ENCODE results near the gene SLC39A2. TPM values are rescaled to one million over a fixed set of nuclear protein-coding genes. Genes with fewer than 3 reads are reported as not detected.
"Not testable (repeated sequence)": the region's sequence is repeated elsewhere in the genome, so short reads cannot be mapped to it uniquely, and the experiment has no call there.

SLC39A2 gene
- total RNA-seq, 2 donors from 2014 or later = not detected

DNA sequence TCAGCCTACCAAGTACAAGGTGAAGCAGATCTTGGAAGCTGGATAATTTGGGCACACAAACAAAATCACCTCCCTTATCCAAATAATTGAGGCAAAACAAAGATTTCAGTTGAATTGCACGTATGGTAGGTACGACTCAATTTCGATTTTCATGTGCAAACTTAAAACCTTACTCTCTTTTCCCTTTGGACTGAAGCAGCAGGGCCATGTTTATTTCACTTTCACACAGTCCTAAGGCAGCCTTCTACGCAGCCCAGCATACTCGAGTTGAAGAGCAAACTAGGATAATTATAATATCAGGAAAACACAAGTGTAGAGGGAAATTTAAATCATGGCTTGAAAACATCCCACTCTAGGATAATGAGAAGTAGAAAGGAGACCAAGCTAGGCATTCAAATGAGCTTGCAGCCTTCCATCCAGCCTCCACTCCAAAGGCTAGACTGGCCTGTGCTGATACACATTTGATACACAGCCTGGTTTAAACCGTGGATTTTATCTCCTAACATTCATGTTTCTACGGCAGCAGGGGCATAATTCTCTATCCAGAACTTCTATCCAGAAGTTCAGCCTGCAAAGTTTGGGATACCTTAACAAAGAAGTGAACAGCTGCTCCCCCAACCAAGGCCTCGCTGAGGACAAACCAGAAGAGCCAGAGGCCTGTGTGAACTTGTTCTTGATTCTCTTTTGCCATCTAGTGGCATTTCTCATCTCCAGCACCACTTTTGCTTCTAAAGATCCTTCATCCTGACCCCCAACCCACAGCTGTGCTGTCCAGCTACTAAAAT, 40.7 kb downstream of the SLC39A2 start:
- TF ChIP-seq, protein P1, sequence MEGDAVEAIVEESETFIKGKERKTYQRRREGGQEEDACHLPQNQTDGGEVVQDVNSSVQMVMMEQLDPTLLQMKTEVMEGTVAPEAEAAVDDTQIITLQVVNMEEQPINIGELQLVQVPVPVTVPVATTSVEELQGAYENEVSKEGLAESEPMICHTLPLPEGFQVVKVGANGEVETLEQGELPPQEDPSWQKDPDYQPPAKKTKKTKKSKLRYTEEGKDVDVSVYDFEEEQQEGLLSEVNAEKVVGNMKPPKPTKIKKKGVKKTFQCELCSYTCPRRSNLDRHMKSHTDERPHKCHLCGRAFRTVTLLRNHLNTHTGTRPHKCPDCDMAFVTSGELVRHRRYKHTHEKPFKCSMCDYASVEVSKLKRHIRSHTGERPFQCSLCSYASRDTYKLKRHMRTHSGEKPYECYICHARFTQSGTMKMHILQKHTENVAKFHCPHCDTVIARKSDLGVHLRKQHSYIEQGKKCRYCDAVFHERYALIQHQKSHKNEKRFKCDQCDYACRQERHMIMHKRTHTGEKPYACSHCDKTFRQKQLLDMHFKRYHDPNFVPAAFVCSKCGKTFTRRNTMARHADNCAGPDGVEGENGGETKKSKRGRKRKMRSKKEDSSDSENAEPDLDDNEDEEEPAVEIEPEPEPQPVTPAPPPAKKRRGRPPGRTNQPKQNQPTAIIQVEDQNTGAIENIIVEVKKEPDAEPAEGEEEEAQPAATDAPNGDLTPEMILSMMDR (IDR thresholded peaks at IDR 0.05) = peak; percentile 46 to 83
- no peak for DNase-seq (ENCODE audit: low spot score)
- H3K4me1 ChIP-seq = peaks cover 0 to 43% of the 10 kb centered on the region in 2 donors
- H3K27me3 ChIP-seq = no peaks in the 10 kb centered on the region
- H3K36me3 ChIP-seq = no peaks in the 10 kb centered on the region
- H3K9me3 ChIP-seq = no peaks in the 10 kb centered on the region
- H3K4me3 ChIP-seq = no peak overlapping the region
- H3K27ac ChIP-seq = peak overlapping the region; percentile 67 to 80

DNA sequence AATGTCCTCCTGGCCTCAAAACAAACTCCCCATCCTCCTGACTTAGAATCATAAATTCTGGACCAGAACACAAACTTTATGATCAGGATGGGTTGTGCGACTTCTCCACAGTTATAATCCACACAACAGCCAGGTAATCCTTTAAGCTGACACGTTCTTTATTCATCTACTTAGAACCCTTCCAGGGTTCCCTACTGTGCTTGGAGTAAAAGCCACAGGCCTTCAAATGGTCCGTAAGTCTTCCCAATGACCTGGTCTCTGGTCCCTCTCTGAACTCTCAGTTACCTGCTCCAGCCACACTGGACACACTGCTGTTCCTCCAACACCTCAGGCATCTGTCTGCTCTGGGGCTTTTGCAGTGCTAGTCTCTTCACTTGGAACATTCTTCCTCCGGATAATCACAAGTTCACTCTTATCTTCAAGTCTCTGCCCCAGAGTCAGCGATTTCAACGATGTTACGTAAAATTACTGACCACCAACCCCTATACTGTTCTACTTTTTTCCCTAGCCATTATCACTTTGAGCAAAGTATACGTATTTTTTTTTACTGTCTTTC, 41.4 kb downstream of the SLC39A2 start:
- TF ChIP-seq, protein P1 (IDR thresholded peaks at IDR 0.05) = no peak
- H3K4me1 ChIP-seq = peaks cover 0 to 43% of the 10 kb centered on the region in 2 donors
- no peak overlapping the region for H3K27ac ChIP-seq

GRCh38 chr14:21040941-21041340, 41.8 kb downstream of the SLC39A2 start:
- H3K4me3 ChIP-seq; H3K27ac ChIP-seq; H3K27me3 ChIP-seq; H3K36me3 ChIP-seq; H3K9me3 ChIP-seq; DNase-seq (ENCODE audit: low spot score): not testable (repeated sequence)
- H3K4me1 ChIP-seq = peaks cover 0 to 43% of the 10 kb centered on the region in 2 donors

More for the DNA sequence above, 41.4 kb downstream of the SLC39A2 start:
- Histone ChIP-seq H3K4me3 (no peak overlapping the region), H3K36me3 (no peaks in the 10 kb centered on the region), H3K9me3 (no peaks in the 10 kb centered on the region), H3K27me3 (no peaks in the 10 kb centered on the region)
- no peak for DNase-seq (ENCODE audit: low spot score)

GRCh38 chr14:21041676-21042433, 42.8 kb downstream of the SLC39A2 start, which contains the start of gene RNASE7:
RNASE7 (plus strand) TSS chr14:21042362; CDS start chr14:21042993, 631 bp downstream.
- DNase-seq (ENCODE audit: low spot score) = no peak
- Histone ChIP-seq H3K27me3 (no peaks in the 10 kb centered on the region), H3K4me1 (peaks cover 0 to 43% of the 10 kb centered on the region in 2 donors), H3K4me3 (no peak within 1 kb of the TSS), H3K27ac (no peak within 1 kb of the TSS), H3K36me3 (no peaks in the 10 kb centered on the region), H3K9me3 (no peaks in the 10 kb centered on the region)
- TF ChIP-seq, protein P1 (IDR thresholded peaks at IDR 0.05) = no peak

DNA sequence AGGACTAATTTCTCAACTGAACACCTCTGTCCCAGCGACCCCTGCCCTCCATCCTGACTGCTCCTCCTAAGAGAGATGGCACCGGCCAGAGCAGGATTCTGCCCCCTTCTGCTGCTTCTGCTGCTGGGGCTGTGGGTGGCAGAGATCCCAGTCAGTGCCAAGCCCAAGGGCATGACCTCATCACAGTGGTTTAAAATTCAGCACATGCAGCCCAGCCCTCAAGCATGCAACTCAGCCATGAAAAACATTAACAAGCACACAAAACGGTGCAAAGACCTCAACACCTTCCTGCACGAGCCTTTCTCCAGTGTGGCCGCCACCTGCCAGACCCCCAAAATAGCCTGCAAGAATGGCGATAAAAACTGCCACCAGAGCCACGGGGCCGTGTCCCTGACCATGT, 43.8 kb downstream of the SLC39A2 start:
- Histone ChIP-seq H3K27me3 (no peaks in the 10 kb centered on the region), H3K4me3 (no peak overlapping the region), H3K9me3 (no peaks in the 10 kb centered on the region), H3K27ac (no peak overlapping the region), H3K4me1 (peaks cover 0 to 50% of the 10 kb centered on the region in 2 donors), H3K36me3 (no peaks in the 10 kb centered on the region)
- no peak for DNase-seq (ENCODE audit: low spot score)
- TF ChIP-seq, protein P1 (IDR thresholded peaks at IDR 0.05) = no peak

All from right atrium auricular region (tissue), 2 donors.